Gastrocnemius medialis (tissue), 4 donors: ENCODE data around the gene GEMIN7.

Experiments
- POLR2A ChIP-seq, 2 donors: fragments of 450-650 bp; IDR thresholded peaks; one replicate each; pipeline ENCODE4 v1.6.1; 2017; ENCODE audit warnings: antibody characterized with exemption in 2 of 2, mild to moderate bottlenecking in 2 of 2, moderate library complexity in 2 of 2
- TF ChIP-seq, protein P1 (sequence below), 5 experiments: fragments of 450-650 bp in 3 of 5; fragments of 200-600 bp in 2 of 5; sonication (generic) in 2 of 5; IDR thresholded peaks in 4 of 5; conservative IDR thresholded peaks in 1 of 5; 1 replicate in 4 of 5; 2 replicates in 1 of 5; pipeline ENCODE4 v1.5.1; 2016 to 2019; ENCODE audit warnings: antibody characterized with exemption in 5 of 5, mild to moderate bottlenecking in 3 of 5, moderate library complexity in 3 of 5

DNA sequence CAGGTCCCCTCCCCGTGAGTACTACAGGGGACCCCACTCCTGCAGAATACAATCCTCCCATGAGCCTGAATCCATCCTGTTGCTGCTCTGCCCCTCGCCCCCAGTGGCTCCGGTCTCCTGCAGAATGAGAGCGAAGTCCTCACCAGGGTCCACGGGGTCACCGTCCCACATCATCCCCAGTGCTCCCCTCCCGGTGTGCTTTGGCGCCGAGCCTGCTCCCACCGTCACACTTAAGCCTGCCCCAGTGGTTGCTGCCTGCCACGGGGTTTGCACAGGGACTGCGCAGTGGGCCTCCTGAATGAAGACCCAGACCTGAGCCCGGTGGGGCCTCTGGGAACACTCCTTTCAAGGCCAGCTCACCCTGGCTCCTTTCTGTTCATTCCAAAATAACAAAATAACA lies 51.2 kb downstream of the GEMIN7 start:
- TF ChIP-seq, protein P1, sequence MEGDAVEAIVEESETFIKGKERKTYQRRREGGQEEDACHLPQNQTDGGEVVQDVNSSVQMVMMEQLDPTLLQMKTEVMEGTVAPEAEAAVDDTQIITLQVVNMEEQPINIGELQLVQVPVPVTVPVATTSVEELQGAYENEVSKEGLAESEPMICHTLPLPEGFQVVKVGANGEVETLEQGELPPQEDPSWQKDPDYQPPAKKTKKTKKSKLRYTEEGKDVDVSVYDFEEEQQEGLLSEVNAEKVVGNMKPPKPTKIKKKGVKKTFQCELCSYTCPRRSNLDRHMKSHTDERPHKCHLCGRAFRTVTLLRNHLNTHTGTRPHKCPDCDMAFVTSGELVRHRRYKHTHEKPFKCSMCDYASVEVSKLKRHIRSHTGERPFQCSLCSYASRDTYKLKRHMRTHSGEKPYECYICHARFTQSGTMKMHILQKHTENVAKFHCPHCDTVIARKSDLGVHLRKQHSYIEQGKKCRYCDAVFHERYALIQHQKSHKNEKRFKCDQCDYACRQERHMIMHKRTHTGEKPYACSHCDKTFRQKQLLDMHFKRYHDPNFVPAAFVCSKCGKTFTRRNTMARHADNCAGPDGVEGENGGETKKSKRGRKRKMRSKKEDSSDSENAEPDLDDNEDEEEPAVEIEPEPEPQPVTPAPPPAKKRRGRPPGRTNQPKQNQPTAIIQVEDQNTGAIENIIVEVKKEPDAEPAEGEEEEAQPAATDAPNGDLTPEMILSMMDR (IDR thresholded peaks at IDR 0.05 in 4 of 5, conservative IDR thresholded peaks at IDR 0.05 in 1 of 5), result no peak
- no peak for TF ChIP-seq POLR2A (IDR thresholded peaks at IDR 0.05)
